Panc1 (cell line): ENCODE measurements around the gene APOOL.

Experiments used
- POLR2AphosphoS5 ChIP-seq: IDR thresholded peaks from 2 replicates; pipeline ENCODE4 v1.6.1; 2012; ENCODE audit warnings: mild to moderate bottlenecking, low read depth, low read length, moderate library complexity
- TF ChIP-seq, protein P1 (sequence below): fragments of 450-650 bp; IDR thresholded peaks from 2 replicates; pipeline ENCODE4 v1.5.1; 2017; ENCODE audit warnings: mild to moderate bottlenecking

DNA sequence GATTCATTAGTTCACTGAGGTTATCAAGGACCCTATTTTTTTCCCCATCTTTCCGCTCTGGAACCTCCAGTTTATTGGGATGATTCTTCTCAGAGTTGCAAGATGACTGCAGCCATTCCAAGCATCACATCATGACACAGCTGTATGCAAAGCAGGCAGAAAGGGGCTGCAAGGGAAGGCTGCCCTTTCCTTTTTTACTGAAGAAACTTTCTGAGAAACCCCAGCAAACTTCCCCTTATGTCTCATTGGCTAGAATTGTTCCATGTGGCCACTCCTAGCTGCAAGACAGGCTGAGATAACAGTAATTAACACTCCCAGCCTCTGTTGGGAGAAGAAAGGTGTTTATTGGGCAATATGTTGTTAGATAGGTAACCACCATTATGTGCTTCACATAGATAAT is 137.3 kb downstream of the APOOL start:
- TF ChIP-seq, protein P1, sequence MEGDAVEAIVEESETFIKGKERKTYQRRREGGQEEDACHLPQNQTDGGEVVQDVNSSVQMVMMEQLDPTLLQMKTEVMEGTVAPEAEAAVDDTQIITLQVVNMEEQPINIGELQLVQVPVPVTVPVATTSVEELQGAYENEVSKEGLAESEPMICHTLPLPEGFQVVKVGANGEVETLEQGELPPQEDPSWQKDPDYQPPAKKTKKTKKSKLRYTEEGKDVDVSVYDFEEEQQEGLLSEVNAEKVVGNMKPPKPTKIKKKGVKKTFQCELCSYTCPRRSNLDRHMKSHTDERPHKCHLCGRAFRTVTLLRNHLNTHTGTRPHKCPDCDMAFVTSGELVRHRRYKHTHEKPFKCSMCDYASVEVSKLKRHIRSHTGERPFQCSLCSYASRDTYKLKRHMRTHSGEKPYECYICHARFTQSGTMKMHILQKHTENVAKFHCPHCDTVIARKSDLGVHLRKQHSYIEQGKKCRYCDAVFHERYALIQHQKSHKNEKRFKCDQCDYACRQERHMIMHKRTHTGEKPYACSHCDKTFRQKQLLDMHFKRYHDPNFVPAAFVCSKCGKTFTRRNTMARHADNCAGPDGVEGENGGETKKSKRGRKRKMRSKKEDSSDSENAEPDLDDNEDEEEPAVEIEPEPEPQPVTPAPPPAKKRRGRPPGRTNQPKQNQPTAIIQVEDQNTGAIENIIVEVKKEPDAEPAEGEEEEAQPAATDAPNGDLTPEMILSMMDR: no peak
- no peak for TF ChIP-seq POLR2AphosphoS5
